Astrocyte (in vitro differentiated cells and primary cell): ENCODE measurements around the gene MS4A4E. TPM values are rescaled to one million over a fixed set of nuclear protein-coding genes. Genes with fewer than 3 reads are reported as not detected.

Source experiments
- DNase-seq: peaks from one replicate; pipeline ENCODE4 v3.0.0-alpha.2; 2010; ENCODE audit warnings: low read depth
- FAIRE-seq: peaks from 2 replicates; lab custom pipeline; 2011; peaks lifted over from hg19 to GRCh38; lab: Jason Lieb, UNC
- H2AFZ ChIP-seq: 2 replicates; pipeline ENCODE4 v1.6.0; 2012; ENCODE audit warnings: low read depth, low read length, inconsistent platforms
- H3K27ac ChIP-seq: 2 replicates; pipeline ENCODE4 v1.5.1; 2011; ENCODE audit warnings: low read depth, low read length, inconsistent platforms
- H3K27me3 ChIP-seq: 2 replicates; pipeline ENCODE4 v1.6.0; 2011; ENCODE audit warnings: low read length, inconsistent platforms; ENCODE audit not compliant: insufficient read depth
- H3K36me3 ChIP-seq: 2 replicates; pipeline ENCODE4 v1.5.1; 2011; ENCODE audit warnings: low read length, inconsistent platforms; ENCODE audit not compliant: insufficient read depth
- H3K4me1 ChIP-seq: 2 replicates; pipeline ENCODE4 v1.5.1; 2011; ENCODE audit warnings: low read length, inconsistent platforms; ENCODE audit not compliant: insufficient read depth
- H3K4me2 ChIP-seq: 2 replicates; pipeline ENCODE4 v1.6.0; 2012; ENCODE audit warnings: low read length, inconsistent platforms
- H3K4me3 ChIP-seq: 2 replicates; pipeline ENCODE4 v1.5.1; 2011; ENCODE audit warnings: low read depth, mild to moderate bottlenecking, low read length, inconsistent platforms; ENCODE audit not compliant: insufficient read depth
- H3K79me2 ChIP-seq: 2 replicates; pipeline ENCODE4 v1.6.0; 2012; ENCODE audit warnings: mild to moderate bottlenecking, low read length, inconsistent platforms; ENCODE audit not compliant: insufficient read depth
- H3K9ac ChIP-seq: 2 replicates; pipeline ENCODE4 v1.6.0; 2012; ENCODE audit warnings: mild to moderate bottlenecking, low read length, inconsistent platforms
- H3K9me3 ChIP-seq: 2 replicates; pipeline ENCODE4 v1.5.1; 2012; ENCODE audit warnings: low read depth, mild to moderate bottlenecking, low read length, inconsistent platforms; ENCODE audit not compliant: insufficient read depth
- H4K20me1 ChIP-seq: 2 replicates; pipeline ENCODE4 v1.6.0; 2012; ENCODE audit warnings: low read length, inconsistent platforms; ENCODE audit not compliant: insufficient read depth
- H3K27ac Mint-ChIP-seq: one replicate; pipeline ENCODE4 v1.8.0; 2021; ENCODE audit warnings: mild to moderate bottlenecking, mixed read lengths; ENCODE audit not compliant: unreplicated experiment
- H3K27me3 Mint-ChIP-seq: one replicate; pipeline ENCODE4 v1.8.0; 2021; ENCODE audit warnings: low read depth, mixed read lengths; ENCODE audit not compliant: unreplicated experiment
- H3K36me3 Mint-ChIP-seq: one replicate; pipeline ENCODE4 v1.8.0; 2021; ENCODE audit warnings: low read depth, mixed read lengths; ENCODE audit not compliant: unreplicated experiment
- H3K4me1 Mint-ChIP-seq: one replicate; pipeline ENCODE4 v1.8.0; 2021; ENCODE audit warnings: low read depth, mixed read lengths; ENCODE audit not compliant: unreplicated experiment
- H3K4me3 Mint-ChIP-seq: one replicate; pipeline ENCODE4 v1.8.0; 2021; ENCODE audit warnings: mild to moderate bottlenecking, moderate library complexity, mixed read lengths; ENCODE audit not compliant: unreplicated experiment
- H3K9me3 Mint-ChIP-seq: one replicate; pipeline ENCODE4 v1.8.0; 2021; ENCODE audit warnings: mild to moderate bottlenecking, mixed read lengths; ENCODE audit not compliant: unreplicated experiment
- EZH2 ChIP-seq: IDR thresholded peaks from 2 replicates; pipeline ENCODE4 v1.6.1; 2012; ENCODE audit warnings: mild to moderate bottlenecking, low read length, inconsistent platforms; ENCODE audit not compliant: insufficient read depth
- total RNA-seq: library from RNA; stranded (reverse); gene quantifications from 2 replicates; pipeline ENCODE4 v1.2.1, GENCODE V29; 2021
- TF ChIP-seq, protein P1 (sequence below): IDR thresholded peaks from 2 replicates; pipeline ENCODE4 v1.5.1; 2011; ENCODE audit warnings: low read depth, mild to moderate bottlenecking, inconsistent platforms, low read length, moderate library complexity; ENCODE audit not compliant: insufficient read depth

The MS4A4E gene
- total RNA-seq, 1 donor from 2014 or later: not detected

DNA sequence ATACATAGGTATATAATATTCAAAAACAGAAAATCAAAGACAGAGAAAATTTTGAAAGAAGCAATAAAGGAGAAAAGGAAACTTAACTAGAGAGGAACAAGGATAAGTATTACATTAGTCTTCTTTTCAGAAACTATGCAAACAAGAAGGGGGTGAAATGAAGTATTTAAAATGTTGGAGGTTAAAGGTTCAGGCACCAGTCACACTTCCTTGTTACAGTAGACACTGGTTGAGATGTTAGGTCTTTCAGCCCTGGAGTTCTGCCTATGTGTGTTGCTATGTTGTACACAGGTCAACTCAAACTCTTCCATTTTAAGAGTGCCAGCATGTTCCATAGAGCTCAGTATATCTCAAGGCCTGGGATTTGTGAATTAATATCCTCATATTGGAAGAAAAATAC is 31.5 kb upstream of the MS4A4E start:
- H3K4me2 ChIP-seq: no peak overlapping the region
- no peak overlapping the region for H3K4me3 Mint-ChIP-seq
- H3K9ac ChIP-seq: no peak overlapping the region
- H2AFZ ChIP-seq: no peak overlapping the region
- no peaks in the 10 kb centered on the region for H3K27me3 Mint-ChIP-seq
- H3K36me3 Mint-ChIP-seq: no peaks in the 10 kb centered on the region
- H3K4me3 ChIP-seq: no peak overlapping the region
- no peaks in the 10 kb centered on the region for H3K36me3 ChIP-seq
- H3K79me2 ChIP-seq: no peaks in the 10 kb centered on the region
- H3K4me1 ChIP-seq: no peaks in the 10 kb centered on the region
- H3K27me3 ChIP-seq: no peaks in the 10 kb centered on the region
- H3K27ac ChIP-seq: no peak overlapping the region
- no peaks in the 10 kb centered on the region for H3K9me3 ChIP-seq
- TF ChIP-seq, protein P1, sequence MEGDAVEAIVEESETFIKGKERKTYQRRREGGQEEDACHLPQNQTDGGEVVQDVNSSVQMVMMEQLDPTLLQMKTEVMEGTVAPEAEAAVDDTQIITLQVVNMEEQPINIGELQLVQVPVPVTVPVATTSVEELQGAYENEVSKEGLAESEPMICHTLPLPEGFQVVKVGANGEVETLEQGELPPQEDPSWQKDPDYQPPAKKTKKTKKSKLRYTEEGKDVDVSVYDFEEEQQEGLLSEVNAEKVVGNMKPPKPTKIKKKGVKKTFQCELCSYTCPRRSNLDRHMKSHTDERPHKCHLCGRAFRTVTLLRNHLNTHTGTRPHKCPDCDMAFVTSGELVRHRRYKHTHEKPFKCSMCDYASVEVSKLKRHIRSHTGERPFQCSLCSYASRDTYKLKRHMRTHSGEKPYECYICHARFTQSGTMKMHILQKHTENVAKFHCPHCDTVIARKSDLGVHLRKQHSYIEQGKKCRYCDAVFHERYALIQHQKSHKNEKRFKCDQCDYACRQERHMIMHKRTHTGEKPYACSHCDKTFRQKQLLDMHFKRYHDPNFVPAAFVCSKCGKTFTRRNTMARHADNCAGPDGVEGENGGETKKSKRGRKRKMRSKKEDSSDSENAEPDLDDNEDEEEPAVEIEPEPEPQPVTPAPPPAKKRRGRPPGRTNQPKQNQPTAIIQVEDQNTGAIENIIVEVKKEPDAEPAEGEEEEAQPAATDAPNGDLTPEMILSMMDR: no peak
- no peak for TF ChIP-seq EZH2
- no peaks in the 10 kb centered on the region for H4K20me1 ChIP-seq
- FAIRE-seq (no peak), DNase-seq (no peak)
- no peak overlapping the region for H3K27ac Mint-ChIP-seq
- no peaks in the 10 kb centered on the region for H3K4me1 Mint-ChIP-seq
- no peaks in the 10 kb centered on the region for H3K9me3 Mint-ChIP-seq

- Mint-ChIP-seq H3K27ac (no peak overlapping the region), H3K27me3 (no peaks in the 10 kb centered on the region), H3K4me3 (no peak overlapping the region), H3K9me3 (peaks cover 6% of the 10 kb centered on the region), H3K4me1 (no peaks in the 10 kb centered on the region), H3K36me3 (peaks cover 1% of the 10 kb centered on the region)
- DNase-seq (no peak), FAIRE-seq (peak; percentile 73)
- TF ChIP-seq, protein P1: peak; percentile 76
- no peak for TF ChIP-seq EZH2
- Histone ChIP-seq H3K4me1 (no peaks in the 10 kb centered on the region), H3K27ac (no peak overlapping the region), H3K36me3 (no peaks in the 10 kb centered on the region), H3K4me3 (no peak overlapping the region), H3K9me3 (no peaks in the 10 kb centered on the region), H3K27me3 (no peaks in the 10 kb centered on the region), H3K9ac (no peak overlapping the region), H3K4me2 (no peak overlapping the region), H3K79me2 (no peaks in the 10 kb centered on the region), H4K20me1 (no peaks in the 10 kb centered on the region), H2AFZ (no peak overlapping the region)
These were observed 22.7 kb upstream of the MS4A4E start for GRCh38 chr11:60265373-60266214.

DNA sequence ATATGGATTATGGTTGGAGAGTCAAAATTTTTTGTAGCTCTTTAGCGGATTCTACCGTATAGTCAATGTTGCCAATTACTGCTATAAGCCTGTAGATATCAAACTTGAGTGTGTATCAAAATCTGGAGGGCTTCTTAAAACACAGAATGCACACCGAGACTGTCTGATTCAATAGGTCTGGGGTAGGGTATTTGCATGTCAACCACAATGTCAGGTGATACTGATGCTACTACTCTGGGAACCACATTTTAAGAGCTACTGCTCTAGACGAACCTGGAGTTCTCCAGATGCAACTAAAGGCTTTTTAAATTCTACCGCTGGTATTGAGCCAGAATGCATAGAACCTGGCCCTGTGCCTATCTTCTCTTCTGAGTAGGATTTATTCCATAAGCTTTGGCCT is 21.7 kb upstream of the MS4A4E start:
- Histone ChIP-seq H3K4me3 (no peak overlapping the region), H3K4me1 (no peaks in the 10 kb centered on the region), H3K79me2 (no peaks in the 10 kb centered on the region), H2AFZ (no peak overlapping the region), H3K27ac (no peak overlapping the region), H3K27me3 (no peaks in the 10 kb centered on the region), H4K20me1 (no peaks in the 10 kb centered on the region), H3K36me3 (no peaks in the 10 kb centered on the region), H3K9ac (no peak overlapping the region), H3K9me3 (peaks cover 4% of the 10 kb centered on the region), H3K4me2 (no peak overlapping the region)
- Mint-ChIP-seq H3K27me3 (no peaks in the 10 kb centered on the region), H3K4me3 (no peak overlapping the region), H3K36me3 (peaks cover 1% of the 10 kb centered on the region), H3K9me3 (peaks cover 6% of the 10 kb centered on the region), H3K27ac (no peak overlapping the region), H3K4me1 (no peaks in the 10 kb centered on the region)
- no peak for DNase-seq
- no peak for FAIRE-seq
- TF ChIP-seq EZH2: no peak
- TF ChIP-seq, protein P1: no peak
